KMS-11 (cell line): ENCODE results near the gene MCM5.

Experiments
- H2AFZ ChIP-seq: fragments of 200-600 bp; sonication (generic); 2 replicates; pipeline ENCODE4 v1.6.1; 2016; ENCODE audit warnings: antibody characterized with exemption, mixed run types, low read depth
- H3K27ac ChIP-seq: fragments of 200-600 bp; sonication (generic); 2 replicates; pipeline ENCODE4 v1.6.1; 2016; ENCODE audit warnings: mild to moderate bottlenecking, mixed run types
- H3K27me3 ChIP-seq: fragments of 200-600 bp; sonication (generic); 2 replicates; pipeline ENCODE4 v1.6.1; 2017; ENCODE audit warnings: mild to moderate bottlenecking, low read depth, mixed run types, moderate library complexity; ENCODE audit not compliant: insufficient read depth
- H3K36me3 ChIP-seq: fragments of 200-600 bp; sonication (generic); 2 replicates; pipeline ENCODE4 v1.6.1; 2017; ENCODE audit warnings: mild to moderate bottlenecking, mixed run types; ENCODE audit not compliant: insufficient read depth
- H3K4me1 ChIP-seq: fragments of 200-600 bp; sonication (generic); 2 replicates; pipeline ENCODE4 v1.6.1; 2016; ENCODE audit warnings: mild to moderate bottlenecking, low read depth, mixed run types; ENCODE audit not compliant: poor library complexity, severe bottlenecking
- H3K4me2 ChIP-seq: fragments of 200-600 bp; sonication (generic); 2 replicates; pipeline ENCODE4 v1.7.0; 2016; ENCODE audit warnings: mild to moderate bottlenecking, mixed run types
- H3K4me3 ChIP-seq: fragments of 200-600 bp; sonication (generic); IDR thresholded peaks from 2 replicates; pipeline ENCODE4 v1.6.1; 2017; ENCODE audit warnings: low read depth, low read length, mixed read lengths; ENCODE audit not compliant: insufficient read depth
- H3K79me2 ChIP-seq: fragments of 200-600 bp; sonication (generic); 2 replicates; pipeline ENCODE4 v1.6.1; 2016; ENCODE audit warnings: low read depth, mixed run types; ENCODE audit not compliant: insufficient read depth
- H3K9ac ChIP-seq: fragments of 200-600 bp; sonication (generic); 2 replicates; pipeline ENCODE4 v1.6.1; 2016; ENCODE audit warnings: mild to moderate bottlenecking, mixed run types
- H4K20me1 ChIP-seq: fragments of 200-600 bp; sonication (generic); 2 replicates; pipeline ENCODE4 v1.6.1; 2016; ENCODE audit warnings: mild to moderate bottlenecking, mixed run types; ENCODE audit not compliant: insufficient read depth
- CTCF ChIP-seq: fragments of 200-600 bp; sonication (generic); conservative IDR thresholded peaks from 2 replicates; pipeline ENCODE4 v1.6.1; 2017; ENCODE audit warnings: low read depth, mild to moderate bottlenecking, antibody characterized with exemption, low read length, moderate library complexity, mixed read lengths

MCM5 gene

GRCh38 chr22:35369996-35370395 is 29.9 kb upstream of the MCM5 start:
- Histone ChIP-seq H3K27ac (no peak overlapping the region), H3K36me3 (no peaks in the 10 kb centered on the region), H3K4me2 (no peak overlapping the region), H3K4me1 (peaks cover 10% of the 10 kb centered on the region), H3K79me2 (no peaks in the 10 kb centered on the region), H2AFZ (no peak overlapping the region), H3K9ac (no peak overlapping the region), H3K4me3 (no peak overlapping the region), H3K27me3 (no peaks in the 10 kb centered on the region), H4K20me1 (no peaks in the 10 kb centered on the region)
- no peak for TF ChIP-seq CTCF

- TF ChIP-seq CTCF: no peak
- H2AFZ ChIP-seq: no peak overlapping the region
- H3K27ac ChIP-seq: no peak overlapping the region
- H3K4me2 ChIP-seq: no peak overlapping the region
- no peaks in the 10 kb centered on the region for H3K36me3 ChIP-seq
- H3K4me1 ChIP-seq: peaks cover 40% of the 10 kb centered on the region
- H3K4me3 ChIP-seq: no peak overlapping the region
- H3K27me3 ChIP-seq: no peaks in the 10 kb centered on the region
- no peaks in the 10 kb centered on the region for H4K20me1 ChIP-seq
- H3K9ac ChIP-seq: no peak overlapping the region
- no peaks in the 10 kb centered on the region for H3K79me2 ChIP-seq
Observed at GRCh38 chr22:35373781-35374180, 26.2 kb upstream of the MCM5 start.

GRCh38 chr22:35375031-35375430 is 24.9 kb upstream of the MCM5 start:
- Histone ChIP-seq H3K27me3 (no peaks in the 10 kb centered on the region), H3K27ac (no peak overlapping the region), H3K79me2 (no peaks in the 10 kb centered on the region), H3K9ac (no peak overlapping the region), H3K4me2 (no peak overlapping the region), H3K4me3 (no peak overlapping the region), H4K20me1 (no peaks in the 10 kb centered on the region), H3K36me3 (no peaks in the 10 kb centered on the region), H2AFZ (no peak overlapping the region), H3K4me1 (peaks cover 40% of the 10 kb centered on the region)
- TF ChIP-seq CTCF: no peak

GRCh38 chr22:35375526-35375925 is 24.4 kb upstream of the MCM5 start:
- Histone ChIP-seq H3K27ac (no peak overlapping the region), H3K4me1 (peaks cover 43% of the 10 kb centered on the region)
- no peak for TF ChIP-seq CTCF

More at GRCh38 chr22:35375526-35375925, 24.4 kb upstream of the MCM5 start:
- H2AFZ ChIP-seq: no peak overlapping the region
- no peaks in the 10 kb centered on the region for H3K36me3 ChIP-seq
- H4K20me1 ChIP-seq: no peaks in the 10 kb centered on the region
- no peak overlapping the region for H3K4me3 ChIP-seq
- no peaks in the 10 kb centered on the region for H3K27me3 ChIP-seq
- H3K9ac ChIP-seq: no peak overlapping the region
- no peak overlapping the region for H3K4me2 ChIP-seq
- H3K79me2 ChIP-seq: no peaks in the 10 kb centered on the region
